H1 (cell line): Measurements from ENCODE around the gene PIGU. TPM values are rescaled to one million over a fixed set of nuclear protein-coding genes. Genes with fewer than 3 reads are reported as not detected.
A peak's percentile ranks its signal among the peaks of the same experiment; 100 is the strongest.

ENCODE experiments used
- CTCF ChIA-PET: fragments of 300-600 bp; sonication (Branson Sonifier 250); formaldehyde crosslinking; loops from one replicate; lab custom pipeline; 2021; ENCODE audit not compliant: partially characterized antibody; lab: Charles Lee
- POLR2A ChIA-PET: fragments of 300-600 bp; sonication (Branson Sonifier 250); formaldehyde crosslinking; loops from one replicate; lab custom pipeline; 2021; ENCODE audit warnings: inconsistent platforms; ENCODE audit not compliant: partially characterized antibody; lab: Charles Lee
- DNase-seq, 2 experiments: peaks; one replicate each; pipeline versions ENCODE4 v3.0.0 to v3.0.0-alpha.2; 2010 to 2022; ENCODE audit warnings: low spot score in 2 of 2, low read depth in 1 of 2, mixed read lengths in 1 of 2
- FAIRE-seq: peaks from 2 replicates; lab custom pipeline; 2011; peaks lifted over from hg19 to GRCh38; lab: Jason Lieb, UNC
- H2AFZ ChIP-seq: 2 replicates; pipeline ENCODE4 v1.8.1; 2012; ENCODE audit warnings: low read length, inconsistent platforms
- H2AK5ac ChIP-seq: 2 replicates; pipeline ENCODE4 v1.6.1; 2013; ENCODE audit warnings: low read depth, low read length
- H2BK120ac ChIP-seq: replicated peaks from 2 replicates; pipeline ENCODE3; 2013; ENCODE audit warnings: low read depth, low read length, inconsistent platforms
- H2BK12ac ChIP-seq: 2 replicates; pipeline ENCODE4 v1.6.1; 2013; ENCODE audit warnings: low read depth, low read length
- H2BK15ac ChIP-seq: 2 replicates; pipeline ENCODE4 v1.6.1; 2013; ENCODE audit warnings: low read length
- H2BK20ac ChIP-seq: 2 replicates; pipeline ENCODE4 v1.6.1; 2013; ENCODE audit warnings: low read length
- H2BK5ac ChIP-seq: 2 replicates; pipeline ENCODE4 v1.6.1; 2013; ENCODE audit warnings: low read depth, low read length
- H3K14ac ChIP-seq: 2 replicates; pipeline ENCODE4 v1.6.1; 2013; ENCODE audit warnings: inconsistent platforms; ENCODE audit not compliant: insufficient read length
- H3K18ac ChIP-seq: 2 replicates; pipeline ENCODE4 v1.6.1; 2013; ENCODE audit warnings: low read length; ENCODE audit errors: extremely low read depth
- H3K23ac ChIP-seq: 2 replicates; pipeline ENCODE4 v1.6.1; 2013; ENCODE audit warnings: inconsistent platforms; ENCODE audit not compliant: insufficient read length
- H3K23me2 ChIP-seq: 2 replicates; pipeline ENCODE4 v1.6.1; 2013; ENCODE audit warnings: low read depth, low read length
- H3K27ac ChIP-seq: 2 replicates; pipeline ENCODE4 v1.6.1; 2011; ENCODE audit warnings: low read depth, low read length, inconsistent platforms
- H3K27me3 ChIP-seq, 4 experiments: replicated peaks in 1 of 4; 1 replicate in 1 of 4; 2 replicates in 3 of 4; pipeline versions ENCODE4 v1.6.1 to v1.8.1; 2011 to 2013; ENCODE audit warnings: low read length in 3 of 4, mild to moderate bottlenecking in 3 of 4, inconsistent platforms in 2 of 4, mixed read lengths in 2 of 4, moderate library complexity in 1 of 4; ENCODE audit not compliant: control insufficient read depth in 3 of 4, insufficient read depth in 3 of 4; ENCODE audit errors: extremely low read depth in 1 of 4
- H3K36me3 ChIP-seq, 4 experiments: 2 replicates each; pipeline versions ENCODE4 v1.6.1 to v1.8.1; 2011 to 2013; ENCODE audit warnings: mild to moderate bottlenecking in 4 of 4, low read length in 3 of 4, moderate library complexity in 2 of 4, control low read depth in 1 of 4, inconsistent platforms in 1 of 4; ENCODE audit not compliant: insufficient read depth in 4 of 4, control insufficient read depth in 2 of 4
- H3K4ac ChIP-seq: replicated peaks from 2 replicates; pipeline ENCODE3; 2013; ENCODE audit warnings: low read length, low read depth, mixed read lengths, inconsistent platforms; ENCODE audit not compliant: insufficient read length
- H3K4me1 ChIP-seq, 4 experiments: replicated peaks in 1 of 4; 1 replicate in 1 of 4; 2 replicates in 3 of 4; pipeline versions ENCODE4 v1.6.1 to v1.8.1; 2011 to 2013; ENCODE audit warnings: low read length in 3 of 4, inconsistent platforms in 2 of 4, mixed read lengths in 1 of 4; ENCODE audit not compliant: insufficient read depth in 4 of 4, control insufficient read depth in 3 of 4
- H3K4me2 ChIP-seq, 2 experiments: 2 replicates each; pipeline versions ENCODE4 v1.6.1 to v1.8.1; 2011 to 2013; ENCODE audit warnings: low read depth in 2 of 2, low read length in 2 of 2, control low read depth in 1 of 2, inconsistent platforms in 1 of 2, mild to moderate bottlenecking in 1 of 2; ENCODE audit not compliant: insufficient read depth in 1 of 2
- H3K4me3 ChIP-seq, 4 experiments: fragments of 200-600, 300-600 bp in 1 of 4; sonication (generic), shearing (Covaris generic), sonication (Bioruptor Twin) in 1 of 4; 2 replicates each; pipeline versions ENCODE4 v1.5.1 to v1.8.1; 2011 to 2016; ENCODE audit warnings: low read length in 4 of 4, low read depth in 3 of 4, control low read depth in 2 of 4, inconsistent platforms in 2 of 4, mild to moderate bottlenecking in 2 of 4, mixed read lengths in 1 of 4, moderate library complexity in 1 of 4; ENCODE audit not compliant: insufficient read depth in 2 of 4; ENCODE audit errors: extremely low read depth in 1 of 4
- H3K56ac ChIP-seq: replicated peaks from 2 replicates; pipeline ENCODE3; 2013; ENCODE audit warnings: low read depth, mild to moderate bottlenecking, mixed read lengths, low read length, inconsistent platforms; ENCODE audit not compliant: insufficient read length
- H3K79me1 ChIP-seq: 2 replicates; pipeline ENCODE4 v1.6.1; 2013; ENCODE audit warnings: low read depth, low read length, control low read depth
- H3K79me2 ChIP-seq, 2 experiments: 2 replicates each; pipeline versions ENCODE4 v1.6.1 to v1.8.1; 2012 to 2013; ENCODE audit warnings: low read length in 2 of 2, mild to moderate bottlenecking in 2 of 2, inconsistent platforms in 1 of 2; ENCODE audit not compliant: insufficient read depth in 2 of 2, control insufficient read depth in 1 of 2
- H3K9ac ChIP-seq, 4 experiments: replicated peaks in 1 of 4; 1 replicate in 1 of 4; 2 replicates in 3 of 4; pipeline versions ENCODE4 v1.6.1 to v1.8.1; 2011 to 2013; ENCODE audit warnings: low read depth in 3 of 4, low read length in 3 of 4, control low read depth in 2 of 4, mild to moderate bottlenecking in 2 of 4, moderate library complexity in 2 of 4, inconsistent platforms in 1 of 4; ENCODE audit errors: extremely low read depth in 1 of 4
- H3K9me3 ChIP-seq, 2 experiments: 2 replicates each; pipeline versions ENCODE4 v1.6.1 to v1.8.1; 2012 to 2013; ENCODE audit warnings: mild to moderate bottlenecking in 2 of 2, moderate library complexity in 2 of 2, control low read depth in 1 of 2, inconsistent platforms in 1 of 2, low read depth in 1 of 2, low read length in 1 of 2, mixed read lengths in 1 of 2; ENCODE audit not compliant: insufficient read depth in 2 of 2
- H4K20me1 ChIP-seq, 2 experiments: replicated peaks in 1 of 2; 2 replicates each; pipeline versions ENCODE3 to v1.8.1; 2011 to 2013; ENCODE audit warnings: inconsistent platforms in 2 of 2, low read length in 2 of 2, mild to moderate bottlenecking in 1 of 2; ENCODE audit not compliant: insufficient read depth in 2 of 2, control insufficient read depth in 1 of 2
- H4K5ac ChIP-seq: 2 replicates; pipeline ENCODE4 v1.6.1; 2013; ENCODE audit warnings: low read length, low read depth, mixed read lengths, inconsistent platforms; ENCODE audit not compliant: insufficient read length
- H4K8ac ChIP-seq: 2 replicates; pipeline ENCODE4 v1.8.0; 2013; ENCODE audit warnings: mild to moderate bottlenecking, moderate library complexity, low read length, inconsistent platforms; ENCODE audit not compliant: insufficient read depth; ENCODE audit errors: extremely low read depth
- H4K91ac ChIP-seq: replicated peaks from 2 replicates; pipeline ENCODE3; 2013; ENCODE audit warnings: low read length, mixed read lengths, inconsistent platforms; ENCODE audit not compliant: insufficient read length
- CEBPB ChIP-seq: IDR thresholded peaks from 2 replicates; pipeline ENCODE4 v1.6.1; 2012; ENCODE audit warnings: low read depth, low read length
- POLR2A ChIP-seq, 2 experiments: IDR thresholded peaks; 1 replicate in 1 of 2; 2 replicates in 1 of 2; pipeline ENCODE4 v1.6.1; 2011; ENCODE audit warnings: low read depth in 2 of 2, low read length in 2 of 2, mild to moderate bottlenecking in 2 of 2; ENCODE audit errors: control extremely low read depth in 1 of 2
- POU5F1 ChIP-seq: IDR thresholded peaks from 2 replicates; pipeline ENCODE4 v1.6.1; 2011; ENCODE audit warnings: low read depth, mild to moderate bottlenecking, low read length, moderate library complexity
- RNF2 ChIP-seq: fragments of 200-900, 300-1000 bp; sonication (generic); IDR thresholded peaks from 2 replicates; pipeline ENCODE4 v1.7.1; 2016; ENCODE audit warnings: borderline replicate concordance, low read depth, mild to moderate bottlenecking, antibody characterized with exemption, low read length; ENCODE audit not compliant: poor library complexity, severe bottlenecking; ENCODE audit errors: missing control alignments
- TAF1 ChIP-seq: IDR thresholded peaks from 2 replicates; pipeline ENCODE4 v1.6.1; 2011; ENCODE audit warnings: mild to moderate bottlenecking, low read depth, low read length
- TEAD4 ChIP-seq: IDR thresholded peaks from 2 replicates; pipeline ENCODE4 v1.6.1; 2012; ENCODE audit warnings: low read depth, low read length, inconsistent platforms, mixed read lengths
- YY1 ChIP-seq: IDR thresholded peaks from 2 replicates; pipeline ENCODE4 v1.6.1; 2011; ENCODE audit warnings: low read depth, mild to moderate bottlenecking, low read length
- WGBS, 2 experiments: shearing (Covaris generic) in 1 of 2; methylation state at CpG; one replicate each; pipeline versions ENCODE4 v1.1.6 to v1.1.7; 2013 to 2015; ENCODE audit warnings: low lambda C conversion rate in 2 of 2, mixed read lengths in 2 of 2, inconsistent platforms in 1 of 2, low coverage in 1 of 2, missing lambda C conversion rate in 1 of 2; ENCODE audit not compliant: insufficient replicate concordance in 2 of 2, insufficient coverage in 1 of 2, insufficient read length in 1 of 2; ENCODE audit errors: extremely low coverage in 1 of 2, missing lambda C conversion rate in 1 of 2; 5-methylcytosine and 5-hydroxymethylcytosine counted together
- polyA plus RNA-seq, 7 experiments: library from polyadenylated mRNA; depleted of rRNA in 3 of 7; stranded (reverse) in 5 of 7; unstranded in 2 of 7; fragments of >200 nt in 5 of 7; fragments of 200-250 nt in 2 of 7; gene quantifications; 1 replicate in 5 of 7; 2 replicates in 1 of 7; 4 replicates in 1 of 7; pipeline versions ENCODE4 v1.2.1 to v1.2.3, GENCODE V29; 2011 to 2013; ENCODE audit warnings: missing spikeins in 2 of 7, mixed read lengths in 2 of 7
- total RNA-seq: library from RNA; stranded (reverse); fragmentation: NEBNext Ultra II Directional; extraction: Animal tissue kit (Norgen Biotek cat#: 25700); gene quantifications from 2 replicates; pipeline ENCODE4 v1.2.1, GENCODE V29; 2021
- TF ChIP-seq, protein P1 (sequence below): IDR thresholded peaks from 2 replicates; pipeline ENCODE4 v1.6.1; 2012; ENCODE audit warnings: inconsistent platforms

The PIGU gene
- total and polyA plus RNA-seq, 2 of the 8 experiments (the other 6 are each of a cell fraction or from before 2014, with no cell fraction given), result 28.3 to 117 TPM

- H3K23ac ChIP-seq, result no peak within 1 kb of the TSS
- H3K4me1 ChIP-seq, result peaks cover 0 to 2% (median 0%) of the 10 kb centered on the region in 4 experiments; a peak in 1 of 7 replicates
- peaks cover 3% of the 10 kb centered on the region; the same call in 1 of the 2 replicates for H3K23me2 ChIP-seq
- H3K9me3 ChIP-seq, result no peaks in the 10 kb centered on the region
- H4K91ac ChIP-seq, result no peak within 1 kb of the TSS
- no peaks in the 10 kb centered on the region for H3K36me3 ChIP-seq
- no peak within 1 kb of the TSS for H2BK12ac ChIP-seq
- H3K4ac ChIP-seq, result no peak within 1 kb of the TSS
- H4K5ac ChIP-seq, result peak within 1 kb of the TSS; percentile 47
- peak within 1 kb of the TSS; percentile 42 to 82 (median 45) for H3K9ac ChIP-seq
- no peak within 1 kb of the TSS for H3K18ac ChIP-seq
- ChIA-PET POLR2A (interaction anchor here (0.6 to 3.2 kb wide), 8 partner anchors 10 to 286 kb away, joined by 3 to 8 read pairs (median 4); no protein-coding TSS in a partner anchor), CTCF (interaction anchor here (0.6 to 6.2 kb wide), 9 partner anchors 13 to 368 kb away, joined by 3 to 48 read pairs (median 4); no protein-coding TSS in a partner anchor)
- H3K79me2 ChIP-seq, result no peaks in the 10 kb centered on the region
- DNase-seq (peak; percentile 46 to 97), FAIRE-seq (no peak)
- peaks cover 0 to 2% (median 0%) of the 10 kb centered on the region in 4 experiments; a peak in 1 of 7 replicates for H3K27me3 ChIP-seq
- no peak within 1 kb of the TSS for H3K14ac ChIP-seq
- peaks cover 0 to 5% of the 10 kb centered on the region in 2 experiments for H4K20me1 ChIP-seq
- H3K79me1 ChIP-seq, result no peaks in the 10 kb centered on the region; the same call in 1 of the 2 replicates
- H2AFZ ChIP-seq, result peak within 1 kb of the TSS; percentile 84
- no peak within 1 kb of the TSS for H2BK20ac ChIP-seq
- 0 out of 2 replicates have a peak within 1 kb of the TSS, but pooled peaks have one; percentile 10 for H2BK5ac ChIP-seq
- H4K8ac ChIP-seq, result peak within 1 kb of the TSS; percentile 93
- no peak within 1 kb of the TSS for H3K56ac ChIP-seq
- H2BK120ac ChIP-seq, result no peak within 1 kb of the TSS
- no peak within 1 kb of the TSS for H2BK15ac ChIP-seq
- 13% methylated on average over 26 of the region's 103 CpGs; no CpG with 5 or more reads in 1 of the 2 experiments for WGBS, 2 experiments
- H2AK5ac ChIP-seq, result no peak within 1 kb of the TSS
- H3K27ac ChIP-seq, result peak within 1 kb of the TSS; percentile 50; the same call in 1 of the 2 replicates
- peak within 1 kb of the TSS; percentile 51 to 80 (median 56) for H3K4me3 ChIP-seq
- peak within 1 kb of the TSS; percentile 56 to 67 for H3K4me2 ChIP-seq
- TF ChIP-seq YY1, result 0 out of 2 replicates have a peak, but pooled peaks have one; percentile 21
- TF ChIP-seq, protein P1, sequence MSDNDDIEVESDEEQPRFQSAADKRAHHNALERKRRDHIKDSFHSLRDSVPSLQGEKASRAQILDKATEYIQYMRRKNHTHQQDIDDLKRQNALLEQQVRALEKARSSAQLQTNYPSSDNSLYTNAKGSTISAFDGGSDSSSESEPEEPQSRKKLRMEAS, result peak; percentile 46; the same call in 1 of the 2 replicates
- TF ChIP-seq TAF1, result peak; percentile 56; the same call in 1 of the 2 replicates
- peak in 1 of 2 experiments; percentile 59; a peak in 2 of 3 replicates for TF ChIP-seq POLR2A (IDR thresholded peaks at IDR 0.05; ENCODE audit: control extremely low read depth in 1 of 2, low read depth in 2 of 2, low read length in 2 of 2)
- peak; percentile 10; the same call in 1 of the 2 replicates for TF ChIP-seq TEAD4
- TF ChIP-seq RNF2, result no peak
- TF ChIP-seq POU5F1, result no peak
- TF ChIP-seq CEBPB, result no peak
Measured at GRCh38 chr20:34558320-34559218, 118.3 kb downstream of the PIGU start, which contains the start of gene MAP1LC3A. MAP1LC3A (plus strand) TSS chr20:34558718; CDS start chr20:34558869, 151 bp downstream.
